GM21526 (cell line): ENCODE data around the gene CAMTA1.

Source experiments
- ATAC-seq: cut with Tn5 transposase; IDR thresholded peaks from one replicate; pipeline ENCODE4 v1.9.1; 2021; ENCODE audit warnings: moderate library complexity; ENCODE audit not compliant: unreplicated experiment, low FRiP score

CAMTA1 gene

GRCh38 chr1:6951536-6951935, 166.3 kb downstream of the CAMTA1 start:
- ATAC-seq = no peak

GRCh38 chr1:6953216-6953615, 168.0 kb downstream of the CAMTA1 start:
- ATAC-seq = no peak

GRCh38 chr1:6953907-6954364, 168.7 kb downstream of the CAMTA1 start:
- no peak for ATAC-seq

GRCh38 chr1:6954591-6954990, 169.3 kb downstream of the CAMTA1 start:
- no peak for ATAC-seq

GRCh38 chr1:6955357-6956094, 170.3 kb downstream of the CAMTA1 start:
- no peak for ATAC-seq

- ATAC-seq = no peak
These were observed 171.4 kb downstream of the CAMTA1 start for GRCh38 chr1:6956488-6957159.

- no peak for ATAC-seq
These were observed 172.1 kb downstream of the CAMTA1 start for GRCh38 chr1:6957341-6957740.

GRCh38 chr1:6958407-6959030, 173.3 kb downstream of the CAMTA1 start:
- ATAC-seq = no peak

GRCh38 chr1:6959491-6959890, 174.2 kb downstream of the CAMTA1 start:
- ATAC-seq = no peak

GRCh38 chr1:6960291-6960811, 175.1 kb downstream of the CAMTA1 start:
- ATAC-seq = no peak

- ATAC-seq = no peak
These were observed 175.6 kb downstream of the CAMTA1 start for GRCh38 chr1:6960860-6961259.

- no peak for ATAC-seq
These were observed 176.0 kb downstream of the CAMTA1 start for GRCh38 chr1:6961289-6961688.

GRCh38 chr1:6961905-6962477, 176.7 kb downstream of the CAMTA1 start:
- no peak for ATAC-seq

GRCh38 chr1:6962478-6962995, 177.3 kb downstream of the CAMTA1 start:
- ATAC-seq = no peak

- no peak for ATAC-seq
These were observed 178.0 kb downstream of the CAMTA1 start for GRCh38 chr1:6962996-6963911.

GRCh38 chr1:6963912-6964307, 178.7 kb downstream of the CAMTA1 start:
- no peak for ATAC-seq

- ATAC-seq = no peak
These were observed 180.1 kb downstream of the CAMTA1 start for GRCh38 chr1:6965083-6965934.

- ATAC-seq = no peak
These were observed 180.6 kb downstream of the CAMTA1 start for GRCh38 chr1:6965935-6966241.

GRCh38 chr1:6966326-6966725, 181.1 kb downstream of the CAMTA1 start:
- ATAC-seq = no peak
